IPS DF 6.9 (cell line): ENCODE measurements around the gene RAB27B.

Experiments
- DNase-seq: peaks from one replicate; pipeline ENCODE4 v3.0.0-alpha.2; 2013; ENCODE audit warnings: low read depth, low spot score
- H3K27ac ChIP-seq: one replicate; pipeline ENCODE4 v1.5.1; 2013; ENCODE audit warnings: low read length, control low read depth
- H3K27me3 ChIP-seq: 2 replicates; pipeline ENCODE4 v1.6.1; 2013; ENCODE audit warnings: mild to moderate bottlenecking, low read length; ENCODE audit not compliant: control insufficient read depth, insufficient read depth
- H3K36me3 ChIP-seq: 2 replicates; pipeline ENCODE4 v1.6.1; 2013; ENCODE audit warnings: low read length; ENCODE audit not compliant: control insufficient read depth, insufficient read depth
- H3K4me1 ChIP-seq: 2 replicates; pipeline ENCODE4 v1.6.1; 2013; ENCODE audit warnings: low read length; ENCODE audit not compliant: control insufficient read depth, insufficient read depth
- H3K4me3 ChIP-seq: 2 replicates; pipeline ENCODE4 v1.5.1; 2013; ENCODE audit warnings: mild to moderate bottlenecking, low read length
- H3K9me3 ChIP-seq: 2 replicates; pipeline ENCODE4 v1.6.1; 2013; ENCODE audit warnings: low read length, inconsistent platforms; ENCODE audit not compliant: control insufficient read depth, insufficient read depth
- WGBS: extraction: QIAGEN DNeasy Blood & Tissue Kit; methylation state at CpG from one replicate; pipeline ENCODE4 v1.1.7; 2013; ENCODE audit warnings: mixed read lengths, missing lambda C conversion rate; ENCODE audit not compliant: insufficient read length, insufficient coverage; 5-methylcytosine and 5-hydroxymethylcytosine counted together

Gene RAB27B

GRCh38 chr18:54924948-54925347 is 96.7 kb downstream of the RAB27B start:
- no peak overlapping the region for H3K4me3 ChIP-seq
- no peaks in the 10 kb centered on the region for H3K4me1 ChIP-seq
- no peak for DNase-seq
- H3K27ac ChIP-seq = no peak overlapping the region
- H3K9me3 ChIP-seq = no peaks in the 10 kb centered on the region
- H3K27me3 ChIP-seq = no peaks in the 10 kb centered on the region
- no peaks in the 10 kb centered on the region for H3K36me3 ChIP-seq
- no CpG with 5 or more reads among the region's 1 CpG for WGBS

- no CpG with 5 or more reads among the region's 3 CpGs for WGBS
- no peak for DNase-seq
- no peak overlapping the region for H3K27ac ChIP-seq
Measured at GRCh38 chr18:54926593-54927325, 98.5 kb downstream of the RAB27B start.

GRCh38 chr18:54928236-54928635 is 100.0 kb downstream of the RAB27B start:
- H3K4me3 ChIP-seq = no peak overlapping the region
- H3K36me3 ChIP-seq = no peaks in the 10 kb centered on the region
- H3K4me1 ChIP-seq = no peaks in the 10 kb centered on the region
- WGBS = no CpG with 5 or more reads among the region's 2 CpGs
- no peaks in the 10 kb centered on the region for H3K9me3 ChIP-seq
- H3K27ac ChIP-seq = no peak overlapping the region
- H3K27me3 ChIP-seq = no peaks in the 10 kb centered on the region
- DNase-seq = no peak

More at GRCh38 chr18:54926593-54927325, 98.5 kb downstream of the RAB27B start:
- no peaks in the 10 kb centered on the region for H3K4me1 ChIP-seq
- H3K27me3 ChIP-seq = no peaks in the 10 kb centered on the region
- no peaks in the 10 kb centered on the region for H3K9me3 ChIP-seq
- H3K36me3 ChIP-seq = no peaks in the 10 kb centered on the region
- no peak overlapping the region for H3K4me3 ChIP-seq

GRCh38 chr18:54931152-54931551 is 102.9 kb downstream of the RAB27B start:
- H3K9me3 ChIP-seq = no peaks in the 10 kb centered on the region
- H3K36me3 ChIP-seq = no peaks in the 10 kb centered on the region
- no peak overlapping the region for H3K27ac ChIP-seq
- H3K4me1 ChIP-seq = no peaks in the 10 kb centered on the region
- no CpG with 5 or more reads among the region's 4 CpGs for WGBS
- no peaks in the 10 kb centered on the region for H3K27me3 ChIP-seq
- no peak for DNase-seq
- no peak overlapping the region for H3K4me3 ChIP-seq

GRCh38 chr18:54932472-54932871 is 104.2 kb downstream of the RAB27B start:
- Histone ChIP-seq H3K4me3 (no peak overlapping the region), H3K27me3 (no peaks in the 10 kb centered on the region), H3K9me3 (no peaks in the 10 kb centered on the region), H3K27ac (no peak overlapping the region), H3K36me3 (no peaks in the 10 kb centered on the region), H3K4me1 (no peaks in the 10 kb centered on the region)
- no CpG with 5 or more reads among the region's 1 CpG for WGBS
- no peak for DNase-seq

GRCh38 chr18:54938506-54938905 is 110.2 kb downstream of the RAB27B start:
- no peak for DNase-seq
- Histone ChIP-seq H3K4me1 (no peaks in the 10 kb centered on the region), H3K27me3 (no peaks in the 10 kb centered on the region), H3K36me3 (no peaks in the 10 kb centered on the region), H3K9me3 (no peaks in the 10 kb centered on the region), H3K27ac (no peak overlapping the region), H3K4me3 (no peak overlapping the region)
- WGBS = no CpG with 5 or more reads among the region's 3 CpGs

- WGBS = no CpG with 5 or more reads among the region's 7 CpGs
- Histone ChIP-seq H3K27me3 (no peaks in the 10 kb centered on the region), H3K4me3 (no peak overlapping the region), H3K27ac (no peak overlapping the region), H3K36me3 (no peaks in the 10 kb centered on the region), H3K9me3 (no peaks in the 10 kb centered on the region), H3K4me1 (no peaks in the 10 kb centered on the region)
- DNase-seq = no peak
Measured at GRCh38 chr18:54939361-54939917, 111.2 kb downstream of the RAB27B start.

- Histone ChIP-seq H3K27me3 (no peaks in the 10 kb centered on the region), H3K36me3 (no peaks in the 10 kb centered on the region), H3K9me3 (no peaks in the 10 kb centered on the region), H3K27ac (no peak overlapping the region), H3K4me1 (no peaks in the 10 kb centered on the region), H3K4me3 (no peak overlapping the region)
- DNase-seq = no peak
- WGBS = no CpG with 5 or more reads among the region's 4 CpGs
Measured at GRCh38 chr18:54942144-54942543, 113.9 kb downstream of the RAB27B start.

- DNase-seq = no peak
- H3K36me3 ChIP-seq = no peaks in the 10 kb centered on the region
- H3K4me1 ChIP-seq = no peaks in the 10 kb centered on the region
- no peak overlapping the region for H3K4me3 ChIP-seq
- WGBS = no CpG with 5 or more reads among the region's 3 CpGs
- no peaks in the 10 kb centered on the region for H3K9me3 ChIP-seq
- no peak overlapping the region for H3K27ac ChIP-seq
- no peaks in the 10 kb centered on the region for H3K27me3 ChIP-seq
Measured at GRCh38 chr18:54942569-54942968, 114.3 kb downstream of the RAB27B start.
